Stimulated activated CD4-positive, alpha-beta T cell treated with anti-CD3 and anti-CD28 coated beads, Interleukin-4, amount 100 ng/mL, for 4 hours (primary cell): Measurements from ENCODE around the gene HEATR5A.
"Not testable (repeated sequence)": the region's sequence is repeated elsewhere in the genome, so short reads cannot be mapped to it uniquely, and the experiment has no call there.

Experiments
- DNase-seq, 2 experiments: peaks; one replicate each; pipeline ENCODE4 v3.0.0-alpha.2; 2020

Gene HEATR5A

DNA sequence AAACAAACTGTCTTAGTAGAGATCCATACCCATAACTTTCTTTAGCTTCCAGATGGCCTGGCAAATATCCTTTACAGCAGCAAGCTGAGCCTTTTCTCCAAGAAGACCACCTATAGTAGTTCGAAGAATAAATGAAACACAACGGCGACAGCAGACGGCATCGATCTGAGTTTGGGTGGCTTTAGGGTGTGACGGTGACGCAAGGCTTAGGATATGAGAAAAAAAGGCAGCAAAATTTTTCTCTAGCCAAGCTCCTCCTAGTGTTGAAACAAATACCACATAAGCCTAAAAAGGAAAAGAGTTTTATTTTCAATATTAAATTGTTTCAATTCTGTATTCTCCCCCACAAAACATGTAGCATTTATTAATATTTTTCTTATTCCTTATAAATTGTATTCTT is 33.3 kb downstream of the HEATR5A start:
- DNase-seq = no peak

DNA sequence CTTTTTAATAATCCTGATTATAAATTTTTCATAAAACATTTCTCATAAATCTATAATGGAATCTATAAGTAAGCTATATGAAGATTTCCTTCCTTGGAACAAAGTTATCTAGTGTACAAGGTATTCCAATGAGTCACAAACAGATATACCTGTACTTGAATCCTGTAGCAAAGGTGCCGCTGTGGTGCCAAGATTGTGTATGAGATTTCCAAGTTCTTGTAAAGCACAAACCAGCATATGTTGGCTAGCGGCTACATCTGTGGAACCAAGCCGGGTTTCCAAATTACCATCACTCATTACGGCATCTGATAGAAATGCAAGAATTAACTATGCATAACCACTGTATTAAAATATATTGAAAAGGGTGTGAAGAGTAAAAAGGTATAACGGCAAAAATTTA is 34.1 kb downstream of the HEATR5A start:
- no peak for DNase-seq

DNA sequence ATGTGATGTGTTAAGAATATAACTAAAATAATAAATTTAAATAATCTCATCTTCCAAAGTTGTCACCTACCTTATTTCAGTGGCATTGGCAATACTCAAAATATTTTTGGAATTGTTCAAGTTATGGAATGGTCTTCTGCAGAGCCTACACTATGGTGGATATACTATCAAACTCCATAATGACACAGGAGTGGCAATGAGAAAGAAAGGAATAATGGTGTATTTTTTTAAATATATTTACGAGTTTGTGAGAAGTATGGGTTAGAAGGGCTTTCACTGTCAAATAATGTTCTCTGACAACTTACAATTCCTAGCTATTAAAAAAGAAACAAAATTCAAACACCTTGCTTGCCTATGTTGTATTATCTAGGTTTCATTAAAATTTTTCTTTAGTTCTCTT is 38.1 kb downstream of the HEATR5A start:
- no peak for DNase-seq

DNA sequence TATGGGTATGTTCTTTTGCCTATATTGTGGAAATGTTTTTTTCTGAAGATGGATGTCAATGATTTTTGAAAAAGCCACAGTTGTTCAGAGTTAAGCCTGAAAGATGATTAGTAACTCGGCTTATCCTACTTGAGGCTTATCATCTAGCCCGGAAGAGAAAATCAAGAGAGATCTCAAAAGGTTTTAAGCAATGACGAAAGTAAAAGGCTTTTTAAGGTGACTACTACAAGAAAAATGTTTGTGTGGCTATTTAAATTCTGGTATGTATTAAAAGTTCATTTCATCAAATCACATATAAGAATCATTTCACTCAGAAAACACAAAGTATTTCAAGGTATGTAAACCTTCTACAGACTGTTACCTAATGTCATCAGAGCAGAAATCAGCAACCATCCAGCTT is 40.2 kb downstream of the HEATR5A start:
- DNase-seq = no peak

DNA sequence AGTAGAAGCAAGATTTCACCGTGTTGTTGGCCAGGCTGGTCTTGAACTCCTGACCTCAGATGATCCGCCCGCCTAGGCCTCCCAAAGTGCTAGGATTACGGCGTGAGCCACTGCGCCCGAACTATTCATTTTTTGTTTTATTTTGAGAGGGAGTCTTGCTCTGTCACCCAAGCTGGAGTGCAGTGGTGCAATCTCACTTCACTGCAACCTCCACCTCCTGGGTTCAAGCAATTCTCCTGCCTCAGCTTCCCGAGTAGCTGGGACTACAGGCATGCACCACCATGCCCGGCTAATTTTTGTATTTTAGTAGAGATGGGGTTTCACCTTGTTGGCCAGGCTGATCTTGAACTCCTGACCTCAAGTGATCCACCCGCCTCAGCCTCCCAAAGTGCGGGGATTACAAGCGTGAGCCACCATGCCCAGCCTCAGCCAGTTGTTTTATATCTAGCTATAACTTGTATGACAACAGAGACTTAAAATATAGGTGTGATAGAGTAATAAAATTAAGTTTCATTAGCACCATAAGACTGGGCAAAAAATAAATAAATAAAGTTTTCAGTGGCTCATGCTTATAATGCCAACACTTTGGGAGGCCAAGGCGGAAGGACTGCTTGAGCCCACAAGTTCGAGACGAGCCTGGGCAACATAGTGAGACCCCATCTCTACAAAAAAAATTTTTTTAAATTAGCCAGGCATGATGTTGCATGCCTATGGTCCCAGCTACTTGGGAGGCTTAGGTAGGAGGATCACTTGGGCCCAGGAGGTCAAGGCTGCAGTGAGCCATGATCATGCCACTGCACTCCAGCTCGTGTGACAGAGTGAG is 41.0 kb downstream of the HEATR5A start:
- DNase-seq = not testable (repeated sequence)

DNA sequence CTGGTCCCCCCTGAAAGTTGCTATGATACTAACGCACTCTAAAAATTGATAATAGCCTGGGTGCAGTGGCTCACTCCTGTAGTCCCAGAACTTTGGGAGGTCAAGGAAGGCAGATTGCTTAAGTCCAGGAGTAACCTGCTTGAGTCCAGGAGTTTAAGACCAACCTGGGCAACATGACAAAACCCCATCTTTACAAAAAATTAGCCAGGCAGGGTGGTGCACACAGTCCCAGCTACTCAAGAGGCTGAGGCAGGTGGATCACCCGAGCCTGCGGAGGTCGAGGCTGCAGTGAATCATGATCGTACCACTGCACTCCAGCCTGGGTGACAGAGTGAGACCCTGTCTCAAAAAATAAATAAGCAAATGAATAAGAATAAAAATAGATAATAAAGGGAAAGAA is 42.9 kb downstream of the HEATR5A start:
- no peak for DNase-seq

DNA sequence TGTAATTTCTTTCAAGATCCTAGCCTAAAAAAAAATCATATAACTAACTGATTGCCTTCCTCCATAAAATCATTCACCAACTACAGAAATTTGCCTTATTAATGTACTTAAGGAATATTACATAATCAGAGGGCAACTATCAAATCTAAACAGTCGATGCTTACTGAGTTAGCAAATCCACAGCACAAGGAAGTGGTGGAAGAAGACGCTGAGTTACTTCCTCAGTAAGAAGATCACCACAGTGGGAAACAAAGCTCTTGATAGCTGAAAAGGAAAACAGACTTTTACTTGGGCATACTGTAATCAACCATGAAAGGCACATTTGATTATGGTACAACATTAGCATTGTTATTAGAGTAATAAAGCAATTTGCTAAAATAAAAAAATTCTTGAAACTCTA is 48.7 kb downstream of the HEATR5A start:
- no peak for DNase-seq

DNA sequence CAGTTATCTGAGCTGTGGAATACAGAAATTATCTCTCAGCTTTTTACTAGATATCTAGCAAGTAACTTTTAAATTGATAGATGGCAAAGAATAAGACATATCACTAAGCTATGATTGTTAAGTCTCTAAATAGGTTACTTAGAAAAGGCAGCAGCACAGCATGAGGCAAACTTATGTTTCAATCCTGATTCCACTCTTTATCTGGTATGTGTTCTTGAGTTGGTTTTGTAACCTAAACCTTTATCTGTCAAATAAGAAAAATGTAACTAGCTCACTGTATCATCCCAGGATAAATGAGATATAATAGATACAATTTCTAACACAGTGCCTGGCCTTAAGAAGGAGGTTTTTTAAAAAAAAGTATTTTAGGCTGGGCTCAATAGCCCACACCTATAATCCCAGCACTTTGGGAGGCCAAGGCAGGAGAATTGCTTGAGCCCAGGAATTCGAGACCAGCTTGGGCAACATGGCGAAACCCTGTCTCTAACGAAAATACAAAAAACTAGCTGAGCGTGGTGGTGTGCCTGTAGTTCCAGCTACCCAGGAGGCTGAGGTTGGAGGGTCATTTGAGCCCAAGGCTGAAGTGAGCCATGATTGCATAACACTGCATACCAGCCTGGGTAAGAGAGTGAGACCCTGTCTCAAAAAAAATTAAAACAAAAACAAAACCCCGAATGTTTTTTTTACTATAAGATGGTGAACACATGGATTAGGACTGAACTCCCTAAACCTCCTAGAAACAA is 56.8 kb downstream of the HEATR5A start:
- DNase-seq = no peak

DNA sequence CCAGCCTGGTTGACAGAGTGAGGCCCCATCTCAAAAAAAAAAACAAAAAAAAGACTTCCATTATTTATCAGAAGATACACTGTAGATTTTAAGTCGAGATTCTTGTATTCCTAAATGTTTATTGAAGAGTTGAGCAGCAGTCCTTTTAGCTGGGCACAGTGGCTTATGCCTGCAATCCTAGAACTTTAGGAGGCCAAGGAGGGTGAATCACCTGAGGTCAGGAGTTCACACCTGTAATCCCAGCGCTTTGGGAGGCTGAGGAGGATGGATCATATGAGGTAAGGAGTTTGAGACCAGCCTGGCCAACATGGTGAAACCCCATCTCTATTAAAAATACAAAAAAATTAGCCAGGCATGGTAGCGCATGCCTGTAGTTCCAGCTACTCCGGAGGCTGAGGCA is 57.6 kb downstream of the HEATR5A start:
- DNase-seq = no peak

DNA sequence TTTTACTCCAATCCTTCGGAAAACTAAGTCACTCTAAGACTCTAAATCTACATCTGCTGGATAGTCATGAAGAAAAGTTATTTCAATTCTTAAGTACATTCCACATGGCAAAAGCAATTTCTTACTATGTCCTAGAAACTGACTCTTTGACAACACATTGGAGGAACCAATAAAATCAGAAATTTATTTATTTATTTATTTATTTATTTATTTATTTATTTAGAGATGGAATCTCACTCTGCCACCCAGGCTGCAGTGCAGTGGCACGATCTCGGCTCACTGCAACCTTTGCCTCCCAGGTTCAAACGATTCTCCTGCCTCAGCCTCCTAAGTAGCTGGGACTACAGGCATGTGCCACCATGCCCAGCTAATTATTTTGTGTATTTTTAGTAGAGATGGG is 58.6 kb downstream of the HEATR5A start:
- not testable (repeated sequence) for DNase-seq

DNA sequence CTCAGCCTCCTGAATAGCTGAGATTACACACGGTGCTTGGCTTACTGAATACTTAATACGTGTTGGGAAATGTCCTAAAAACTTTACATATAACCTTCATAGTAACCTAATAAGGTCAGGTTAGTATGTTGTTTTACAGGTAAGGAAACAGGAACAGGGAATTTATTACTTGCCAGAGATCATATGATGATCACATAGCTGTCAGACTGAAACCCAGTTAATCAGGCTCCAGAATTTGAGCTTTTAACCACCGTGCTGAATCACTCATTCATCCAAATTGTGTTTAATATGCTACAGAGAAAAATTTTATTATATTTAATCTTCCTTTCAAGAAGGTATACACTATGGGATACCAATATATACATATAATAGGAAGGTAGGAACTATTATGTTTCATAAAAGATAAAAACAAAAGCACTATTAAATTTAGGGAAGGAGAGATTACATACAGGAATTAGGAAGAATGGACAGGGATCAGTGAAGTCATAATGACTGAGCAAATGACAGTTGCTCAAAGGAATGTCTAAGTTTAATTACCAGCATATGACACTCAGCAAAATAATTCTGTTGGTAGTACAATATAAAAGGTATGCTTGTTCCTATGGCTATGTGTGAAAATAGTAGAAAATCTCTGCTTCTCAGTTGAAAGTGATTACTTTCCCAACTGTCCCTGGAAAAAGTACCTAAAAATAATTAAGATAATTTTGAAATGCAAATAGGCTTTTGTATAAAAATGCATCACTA is 59.3 kb downstream of the HEATR5A start:
- DNase-seq = no peak

DNA sequence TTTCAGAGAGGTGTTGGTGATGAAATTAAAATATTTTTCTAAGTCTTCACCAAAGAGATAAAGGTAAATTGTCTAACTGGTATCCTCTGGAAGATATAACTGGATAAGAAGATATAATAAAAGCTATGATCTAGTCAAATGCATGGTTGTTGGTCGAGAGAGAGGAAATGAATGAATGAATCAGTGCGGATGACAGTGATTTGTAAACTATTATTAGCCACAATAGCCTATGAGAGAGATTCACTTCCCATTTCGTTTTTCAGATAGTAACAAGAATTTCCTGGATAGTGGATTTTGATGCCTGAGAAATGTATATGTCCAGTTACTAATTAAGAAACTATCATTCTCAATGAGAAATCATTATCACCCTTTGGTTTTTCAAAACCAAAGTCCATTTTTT is 63.1 kb downstream of the HEATR5A start:
- no peak for DNase-seq

DNA sequence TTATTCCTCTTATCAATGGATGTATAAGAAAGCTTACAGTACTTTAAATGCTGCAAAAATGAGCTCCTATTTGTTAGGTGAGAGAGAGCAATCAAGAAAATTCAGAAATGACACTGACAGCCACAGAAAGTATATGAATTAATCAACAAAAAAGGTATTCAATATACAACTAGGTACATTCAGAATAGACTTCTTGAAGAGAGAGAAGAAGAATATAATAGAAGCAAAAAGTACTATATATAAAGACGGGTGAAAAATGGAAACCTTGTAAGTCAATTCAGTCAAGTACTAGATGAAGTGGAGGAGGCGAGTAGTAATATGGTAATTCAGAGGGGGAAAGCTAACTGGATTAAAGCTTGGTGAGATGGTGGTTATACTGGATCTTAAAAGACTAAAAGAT is 74.3 kb downstream of the HEATR5A start:
- DNase-seq = no peak

DNA sequence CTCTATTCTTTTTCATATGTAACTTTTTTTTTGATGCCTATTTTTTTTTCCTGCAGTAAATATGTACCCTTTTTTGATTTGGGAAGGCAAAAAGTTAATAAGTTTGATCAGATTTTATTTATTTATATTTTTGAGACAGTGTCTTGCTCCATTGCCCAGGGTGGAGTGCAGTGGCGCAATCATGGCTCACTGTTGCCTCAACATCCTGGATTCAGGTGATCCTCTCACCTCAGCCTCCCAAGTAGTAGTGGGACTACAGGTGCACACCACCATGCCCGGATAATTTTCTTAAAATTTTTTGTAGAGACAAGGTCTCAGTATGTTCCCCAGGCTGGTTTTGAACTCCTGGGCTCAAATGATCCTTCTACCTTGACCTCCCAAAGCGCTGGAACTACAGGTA is 79.1 kb downstream of the HEATR5A start:
- no peak for DNase-seq

DNA sequence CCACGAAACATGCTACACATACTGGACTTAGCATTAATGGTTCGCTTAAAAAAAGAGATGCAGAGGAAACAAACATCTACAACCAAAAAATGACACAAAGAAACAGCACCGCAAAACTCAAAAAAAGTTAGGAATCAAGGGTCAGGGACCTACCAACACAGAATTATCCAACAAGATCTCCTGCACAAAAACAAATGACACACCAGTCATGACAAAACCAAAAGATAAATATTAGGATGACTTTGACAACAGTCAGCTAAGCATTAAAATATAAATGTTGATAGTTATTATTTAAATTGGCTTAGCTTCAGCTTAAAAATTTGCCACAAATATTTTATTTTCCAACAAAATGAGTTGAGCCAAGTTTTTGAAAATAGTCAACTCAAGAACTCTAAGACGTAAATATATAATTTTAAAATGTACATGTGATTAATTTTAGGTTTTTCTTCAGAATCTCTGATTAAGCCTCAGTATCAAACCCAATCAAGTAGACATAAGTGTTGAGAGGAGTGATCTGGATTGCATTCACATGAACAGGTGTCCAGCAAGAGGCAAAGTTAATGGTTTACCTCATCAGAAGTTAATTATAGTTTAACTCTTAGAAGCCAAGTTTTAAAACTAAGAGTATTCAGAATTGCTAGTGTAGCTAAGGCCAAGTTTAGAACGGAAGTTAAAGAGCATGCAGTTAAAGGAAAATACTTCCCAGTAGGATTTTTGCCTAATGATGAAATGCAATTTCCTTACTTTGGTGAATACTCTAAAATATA is 79.9 kb downstream of the HEATR5A start:
- DNase-seq = no peak

DNA sequence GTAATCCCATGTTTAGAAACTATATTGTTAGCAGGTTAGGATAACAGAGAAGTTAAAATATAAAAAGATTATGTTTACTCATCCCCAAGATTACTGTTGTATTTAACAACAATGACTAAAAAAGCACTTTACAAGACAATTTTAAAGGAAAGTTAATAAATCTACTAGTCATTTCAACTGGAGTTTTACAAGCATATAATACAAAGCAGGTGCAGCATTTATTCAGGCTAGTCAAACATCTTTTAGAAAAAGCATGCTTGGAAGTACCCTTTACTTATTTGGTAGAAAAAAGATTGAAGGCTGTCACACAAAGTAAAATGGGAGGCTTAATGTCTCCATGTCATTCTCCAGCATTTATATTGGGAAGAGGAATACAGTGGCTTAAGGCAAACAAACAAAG is 80.6 kb downstream of the HEATR5A start:
- DNase-seq = no peak

DNA sequence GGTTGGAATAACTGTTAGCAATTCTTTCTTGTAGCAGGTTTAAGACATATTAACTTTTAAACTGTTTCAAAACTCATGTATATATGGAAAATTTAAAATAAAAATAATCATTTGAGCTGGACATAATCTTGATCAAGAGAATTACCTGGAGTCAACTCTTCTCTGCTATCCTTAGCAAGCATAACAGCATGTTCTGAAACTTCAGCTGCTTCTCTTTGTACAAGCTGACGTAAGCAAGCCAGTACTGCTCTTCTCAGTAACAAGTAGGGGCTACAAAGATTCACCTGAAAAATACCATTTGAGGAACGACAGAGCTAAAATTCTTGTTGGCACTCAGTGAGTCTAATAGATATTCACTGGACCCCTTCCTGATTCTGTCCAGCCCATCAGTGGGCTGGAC is 83.0 kb downstream of the HEATR5A start:
- no peak for DNase-seq

DNA sequence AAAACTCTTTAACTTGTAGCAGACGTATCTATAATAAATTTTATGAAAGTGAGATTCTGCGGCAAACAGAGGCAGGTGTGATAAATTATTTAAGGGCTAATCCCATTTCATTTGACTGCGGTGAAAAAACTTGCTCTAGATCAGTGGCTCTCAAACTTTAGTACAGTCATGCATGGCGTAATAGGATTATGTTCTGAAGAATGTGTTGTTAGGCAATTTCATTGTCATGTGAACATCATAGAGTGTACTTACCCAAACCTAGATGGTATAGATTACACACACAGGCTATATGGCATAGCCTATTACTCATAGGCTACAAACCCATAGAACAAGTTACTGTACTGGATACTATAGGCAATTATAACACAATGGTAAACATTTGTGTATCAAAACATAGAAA is 83.7 kb downstream of the HEATR5A start:
- no peak for DNase-seq

DNA sequence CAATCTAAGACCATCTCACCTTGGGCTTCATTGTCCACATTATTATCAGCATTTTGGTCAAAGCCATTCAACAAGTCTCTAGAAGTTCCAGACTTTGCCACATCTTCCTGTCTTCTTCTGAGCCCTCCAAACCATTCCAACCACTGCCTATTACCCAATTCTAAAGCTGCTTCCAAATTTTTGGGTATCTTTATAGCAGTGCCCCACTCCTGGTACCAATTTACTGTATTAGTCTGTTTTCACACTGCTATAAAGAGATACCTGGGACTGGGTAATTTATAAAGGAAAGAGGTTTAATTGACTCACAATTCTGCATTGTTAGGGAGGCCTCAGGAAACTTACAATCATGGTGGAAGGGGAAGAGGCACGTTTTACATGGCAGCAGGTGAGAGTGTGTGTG is 89.0 kb downstream of the HEATR5A start:
- DNase-seq = not testable (repeated sequence)

DNA sequence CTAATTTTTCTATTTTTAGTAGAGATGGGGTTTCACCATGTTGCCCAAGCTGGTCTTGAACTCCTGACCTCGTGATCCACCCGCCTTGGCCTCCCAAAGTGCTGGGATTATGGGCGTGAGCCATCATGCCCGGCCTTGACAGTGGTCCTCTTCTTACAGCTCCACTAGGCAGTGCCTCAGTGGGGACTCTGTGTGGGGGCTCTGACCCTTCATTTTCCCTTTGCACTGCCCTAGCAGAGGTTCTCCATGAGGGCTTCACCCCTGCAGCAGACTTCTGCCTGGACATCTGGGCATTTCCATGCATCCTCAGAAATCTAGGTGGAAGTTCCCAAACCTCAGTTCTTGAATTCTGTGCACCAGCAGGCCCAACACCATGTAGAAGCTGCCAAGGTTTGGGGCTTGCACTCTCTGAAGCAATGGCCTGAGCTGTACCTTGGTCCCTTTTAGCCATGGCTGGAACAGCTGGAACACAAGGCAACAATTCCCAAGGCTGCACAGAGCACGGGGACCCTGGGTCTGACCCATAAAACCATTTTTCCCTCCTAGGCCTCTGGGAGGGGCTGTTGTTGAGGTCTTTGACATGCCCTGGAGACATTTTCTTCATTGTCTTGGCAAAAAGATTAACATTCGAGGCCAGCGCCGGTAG is 90.4 kb downstream of the HEATR5A start:
- DNase-seq = not testable (repeated sequence)

DNA sequence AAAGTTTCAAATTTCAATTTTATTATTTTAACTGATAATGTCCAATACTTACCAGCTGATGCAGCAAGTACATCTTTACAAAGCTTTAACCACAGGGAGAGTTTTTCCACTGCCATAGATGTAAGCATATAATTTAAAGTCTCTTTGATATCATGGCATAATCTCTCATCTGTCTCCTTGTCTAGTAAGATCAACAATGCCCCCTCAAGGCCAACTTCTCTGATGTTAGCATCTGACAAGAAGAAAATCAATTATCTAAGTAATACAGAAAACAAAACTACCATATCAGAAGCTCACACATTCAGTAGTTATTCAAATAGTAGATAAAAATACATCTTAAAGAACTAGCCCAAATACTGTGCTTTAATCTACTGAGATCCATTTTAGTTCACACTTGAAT is 94.2 kb downstream of the HEATR5A start:
- DNase-seq = no peak

DNA sequence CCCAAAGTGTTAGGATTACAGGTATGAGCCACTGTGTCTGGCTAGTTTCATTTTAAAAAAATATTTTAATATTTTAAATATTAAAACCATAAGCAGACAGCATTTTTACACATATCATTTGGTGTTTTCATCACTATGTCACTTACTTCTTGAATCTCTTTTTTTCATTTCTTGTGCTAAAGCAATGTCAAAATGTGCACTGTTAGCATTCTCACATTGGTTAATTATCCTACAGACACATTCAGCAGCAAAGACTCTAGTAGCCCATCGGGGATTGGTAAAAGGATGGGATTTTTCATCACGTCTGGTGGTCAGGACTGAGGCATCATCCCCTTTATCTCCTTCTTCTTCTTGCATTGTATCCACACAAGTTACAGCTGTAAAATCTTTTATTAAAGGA is 96.9 kb downstream of the HEATR5A start:
- no peak for DNase-seq
